GM12878 (cell line): ENCODE results near the gene BCAS3. TPM values are rescaled to one million over a fixed set of nuclear protein-coding genes. Genes with fewer than 3 reads are reported as not detected.

Source experiments
- ATAC-seq: fragments of 200-7000 bp; cut with Tn5 transposase; 3 replicates; pipeline ENCODE4 v1.9.1; 2020; ENCODE audit warnings: mild to moderate bottlenecking, moderate library complexity
- BruUV-seq: library from RNA; stranded (reverse); fragments of 400-500 nt; replicated peaks from 2 replicates; lab custom pipeline; 2021; lab: Mats Ljungman, UMichigan
- CTCF ChIA-PET: fragments of 300-600 bp; sonication (Branson Sonifier 250); formaldehyde crosslinking; extraction: SDS; loops from one replicate; lab custom pipeline; 2021; ENCODE audit warnings: inconsistent platforms; lab: Yijun Ruan, JAX
- POLR2A ChIA-PET: fragments of 350-600 bp; formaldehyde crosslinking; extraction: SDS; loops from one replicate; lab custom pipeline; 2021; ENCODE audit warnings: inconsistent platforms; lab: Charles Lee
- RAD21 ChIA-PET: fragments of 300-600 bp; sonication (Branson Sonifier 250); formaldehyde crosslinking; loops from one replicate; lab custom pipeline; 2023; ENCODE audit warnings: antibody characterized with exemption; ENCODE audit not compliant: unreplicated experiment; lab: Charles Lee
- SMC1A ChIA-PET: fragments of 300-600 bp; sonication (Branson Sonifier 250); formaldehyde crosslinking; loops from one replicate; lab custom pipeline; 2023; ENCODE audit not compliant: unreplicated experiment, uncharacterized antibody; lab: Charles Lee
- DNase-seq: peaks from one replicate; pipeline ENCODE4 v3.0.0-alpha.2; 2011; ENCODE audit warnings: low read depth, low spot score
- FAIRE-seq: peaks from 3 replicates; lab custom pipeline; 2011; peaks lifted over from hg19 to GRCh38; lab: Jason Lieb, UNC
- H2AFZ ChIP-seq: 2 replicates; pipeline ENCODE4 v1.6.0; 2011; ENCODE audit warnings: low read depth, low read length, control low read depth; ENCODE audit not compliant: control insufficient read depth
- H3K27ac ChIP-seq: 2 replicates; pipeline ENCODE4 v1.5.1; 2011; ENCODE audit warnings: control low read depth; ENCODE audit not compliant: control insufficient read depth, insufficient read depth
- H3K27me3 ChIP-seq, 2 experiments: replicated peaks in 1 of 2; 2 replicates each; pipeline versions ENCODE4 v1.6.0 to v1.6.1; 2011; ENCODE audit warnings: low read length in 1 of 2; ENCODE audit not compliant: control insufficient read depth in 2 of 2, insufficient read depth in 2 of 2
- H3K36me3 ChIP-seq, 2 experiments: 2 replicates each; pipeline ENCODE4 v1.5.1; 2011; ENCODE audit warnings: low read length in 1 of 2; ENCODE audit not compliant: control insufficient read depth in 2 of 2, insufficient read depth in 2 of 2
- H3K4me1 ChIP-seq: 2 replicates; pipeline ENCODE4 v1.6.1; 2011; ENCODE audit warnings: mild to moderate bottlenecking, low read length, moderate library complexity, mixed read lengths; ENCODE audit not compliant: control insufficient read depth, insufficient read depth
- H3K4me2 ChIP-seq: 2 replicates; pipeline ENCODE4 v1.6.0; 2011; ENCODE audit warnings: control low read depth; ENCODE audit not compliant: control insufficient read depth, insufficient read depth
- H3K4me3 ChIP-seq: fragments of 200-600 bp; sonication (generic); 2 replicates; pipeline ENCODE4 v1.5.1; 2016
- H3K79me2 ChIP-seq: 2 replicates; pipeline ENCODE4 v1.6.0; 2011; ENCODE audit warnings: low read length; ENCODE audit not compliant: control insufficient read depth, insufficient read depth
- H3K9ac ChIP-seq: 2 replicates; pipeline ENCODE4 v1.8.0; 2011; ENCODE audit warnings: low read length, control low read depth, mixed read lengths; ENCODE audit not compliant: control insufficient read depth, insufficient read depth
- H3K9me3 ChIP-seq: replicated peaks from 3 replicates; pipeline ENCODE4 v1.5.1; 2011; ENCODE audit warnings: mild to moderate bottlenecking, low read length; ENCODE audit not compliant: control insufficient read depth, insufficient read depth
- H4K20me1 ChIP-seq: 2 replicates; pipeline ENCODE4 v1.6.0; 2011; ENCODE audit not compliant: control insufficient read depth, insufficient read depth
- CHD2 ChIP-seq: IDR thresholded peaks from 2 replicates; pipeline ENCODE4 v1.6.1; 2011; ENCODE audit warnings: low read depth, low read length, improper control_type of control experiment, borderline replicate concordance
- GABPA ChIP-seq: IDR thresholded peaks from 2 replicates; pipeline ENCODE4 v1.6.1; 2014; ENCODE audit warnings: antibody characterized with exemption, low read depth, mild to moderate bottlenecking, inconsistent platforms
- KLF5 ChIP-seq: fragments of 450-650 bp; IDR thresholded peaks from 2 replicates; pipeline ENCODE4 v1.6.1; 2014; ENCODE audit warnings: mild to moderate bottlenecking; ENCODE audit not compliant: partially characterized antibody
- MAX ChIP-seq: IDR thresholded peaks from 2 replicates; pipeline ENCODE4 v1.6.1; 2012; ENCODE audit warnings: low read depth, low read length, improper control_type of control experiment
- MXI1 ChIP-seq: fragments of 150-350 bp; IDR thresholded peaks from 2 replicates; pipeline ENCODE4 v1.6.1; 2011; ENCODE audit warnings: low read depth, mild to moderate bottlenecking, inconsistent platforms, low read length, improper control_type of control experiment
- NFXL1 ChIP-seq: fragments of 450-650 bp; IDR thresholded peaks from 2 replicates; pipeline ENCODE4 v1.6.1; 2017; ENCODE audit warnings: antibody characterized with exemption, mild to moderate bottlenecking, borderline replicate concordance
- POLR2A ChIP-seq: IDR thresholded peaks from 2 replicates; pipeline ENCODE4 v1.6.1; 2011; ENCODE audit warnings: low read depth, mild to moderate bottlenecking, low read length
- RB1 ChIP-seq: fragments of 450-650 bp; formaldehyde crosslinking; IDR thresholded peaks from 2 replicates; pipeline ENCODE4 v1.6.1; 2017; ENCODE audit warnings: mild to moderate bottlenecking, borderline replicate concordance
- RELA ChIP-seq: fragments of 450-650 bp; IDR thresholded peaks from 2 replicates; pipeline ENCODE4 v1.8.0; 2014; ENCODE audit warnings: borderline replicate concordance; ENCODE audit not compliant: partially characterized antibody
- RELB ChIP-seq: fragments of 450-650 bp; IDR thresholded peaks from 2 replicates; pipeline ENCODE4 v1.6.1; 2017; ENCODE audit warnings: low read depth, mild to moderate bottlenecking, moderate library complexity
- SMARCA5 ChIP-seq: fragments of 450-650 bp; IDR thresholded peaks from 2 replicates; pipeline ENCODE4 v1.6.1; 2017; ENCODE audit warnings: mild to moderate bottlenecking
- SMC3 ChIP-seq: IDR thresholded peaks from 2 replicates; pipeline ENCODE4 v1.6.1; 2011; ENCODE audit warnings: low read length, improper control_type of control experiment, borderline replicate concordance
- SREBF1 ChIP-seq: IDR thresholded peaks from 2 replicates; pipeline ENCODE4 v1.6.1; 2012; ENCODE audit warnings: mild to moderate bottlenecking, low read length
- ZBTB40 ChIP-seq: fragments of 450-650 bp; IDR thresholded peaks from 2 replicates; pipeline ENCODE4 v1.6.1; 2016; ENCODE audit warnings: mild to moderate bottlenecking, moderate library complexity, borderline replicate concordance
- ZZZ3 ChIP-seq: IDR thresholded peaks from 2 replicates; pipeline ENCODE4 v1.6.1; 2011; ENCODE audit warnings: low read depth; ENCODE audit not compliant: control insufficient read depth, insufficient read length
- WGBS: methylation state at CpG from one replicate; pipeline ENCODE4 v1.1.6; 2016; ENCODE audit warnings: low lambda C conversion rate; ENCODE audit not compliant: insufficient replicate concordance, insufficient coverage; ENCODE audit errors: missing lambda C conversion rate; 5-methylcytosine and 5-hydroxymethylcytosine counted together
- in situ Hi-C: fragments of 300-500 bp; cut with MboI; formaldehyde crosslinking; loops from 9 replicates; pipeline ENCODE4 v1.14.3; 2018; ENCODE audit warnings: mixed read lengths
- intact Hi-C: fragments of 100-400 bp; cut with micrococcal nuclease; formaldehyde crosslinking; loops from one replicate; pipeline ENCODE4 v1.14.2; 2022; ENCODE audit not compliant: unreplicated experiment
- polyA plus RNA-seq, 11 experiments: library from polyadenylated mRNA; depleted of rRNA in 4 of 11; unstranded in 6 of 11; stranded (reverse) in 5 of 11; fragments of >200 nt; fragmentation: Nextera tagmentation in 4 of 11; fragmentation: Illumina TruSeq in 1 of 11; extraction: Ambion mirVana in 4 of 11; extraction: Trizol in 1 of 11; gene quantifications; 1 replicate in 1 of 11; 2 replicates in 10 of 11; pipeline versions ENCODE4 v1.2.1 to v1.2.3, GENCODE V29; 2011 to 2016; ENCODE audit warnings: inconsistent platforms in 2 of 11, missing spikeins in 2 of 11, low read depth in 1 of 11
- total RNA-seq, 4 experiments: library from RNA; depleted of rRNA in 3 of 4; stranded (reverse); fragments of >200 nt in 3 of 4; fragmentation: Illumina TruSeq in 1 of 4; extraction: Trizol in 1 of 4; gene quantifications; 2 replicates each; pipeline versions ENCODE4 v1.2.1 to v1.2.3, GENCODE V29; 2013 to 2021
- TF ChIP-seq, protein P1 (sequence below): fragments of 150-350 bp; IDR thresholded peaks from 2 replicates; pipeline ENCODE4 v1.6.1; 2014; ENCODE audit warnings: mild to moderate bottlenecking, low read depth, low read length

The BCAS3 gene
- total and polyA plus RNA-seq, 10 of the 15 experiments (the other 5 are each of a cell fraction or from before 2014, with no cell fraction given): 2.1 to 11.0 (median 6.6) TPM

GRCh38 chr17:61330174-61331150 lies 652.8 kb downstream of the BCAS3 start:
- Histone ChIP-seq H3K4me1 (no peaks in the 10 kb centered on the region), H4K20me1 (no peaks in the 10 kb centered on the region), H3K79me2 (no peaks in the 10 kb centered on the region), H3K4me2 (no peak overlapping the region), H3K36me3 (no peaks in the 10 kb centered on the region), H3K4me3 (no peak overlapping the region), H3K27ac (no peak overlapping the region), H3K9me3 (no peaks in the 10 kb centered on the region), H3K9ac (no peak overlapping the region), H3K27me3 (no peaks in the 10 kb centered on the region), H2AFZ (no peak overlapping the region)
- intact Hi-C loops (no loop called here), in situ Hi-C loops (no loop called here)
- 36% methylated on average over 8 of the region's 11 CpGs for WGBS
- ATAC-seq (peak; percentile 23; the same call in 1 of the 3 replicates), FAIRE-seq (no peak), DNase-seq (no peak)
- no TSS peak for BruUV-seq
- ChIA-PET CTCF (interaction anchor here (0.7 kb wide), 1 partner anchor 329 kb away, joined by 3 read pairs; no protein-coding TSS in a partner anchor), POLR2A (interaction anchor here (0.5 kb wide), 1 partner anchor 53 kb away, joined by 8 read pairs; no protein-coding TSS in a partner anchor), SMC1A (interaction anchor here (0.5 kb wide), 1 partner anchor 316 kb away, joined by 3 read pairs; no protein-coding TSS in a partner anchor), RAD21 (no interaction called here)
- TF ChIP-seq GABPA: no peak
- TF ChIP-seq SREBF1: no peak
- no peak for TF ChIP-seq MAX
- peak; percentile 18; the same call in 1 of the 2 replicates for TF ChIP-seq NFXL1
- no peak for TF ChIP-seq RELB
- TF ChIP-seq RB1: no peak
- TF ChIP-seq CHD2: no peak
- no peak for TF ChIP-seq MXI1
- no peak for TF ChIP-seq SMC3
- TF ChIP-seq KLF5: no peak
- TF ChIP-seq ZBTB40: no peak
- no peak for TF ChIP-seq RELA
- no peak for TF ChIP-seq SMARCA5
- TF ChIP-seq, protein P1, sequence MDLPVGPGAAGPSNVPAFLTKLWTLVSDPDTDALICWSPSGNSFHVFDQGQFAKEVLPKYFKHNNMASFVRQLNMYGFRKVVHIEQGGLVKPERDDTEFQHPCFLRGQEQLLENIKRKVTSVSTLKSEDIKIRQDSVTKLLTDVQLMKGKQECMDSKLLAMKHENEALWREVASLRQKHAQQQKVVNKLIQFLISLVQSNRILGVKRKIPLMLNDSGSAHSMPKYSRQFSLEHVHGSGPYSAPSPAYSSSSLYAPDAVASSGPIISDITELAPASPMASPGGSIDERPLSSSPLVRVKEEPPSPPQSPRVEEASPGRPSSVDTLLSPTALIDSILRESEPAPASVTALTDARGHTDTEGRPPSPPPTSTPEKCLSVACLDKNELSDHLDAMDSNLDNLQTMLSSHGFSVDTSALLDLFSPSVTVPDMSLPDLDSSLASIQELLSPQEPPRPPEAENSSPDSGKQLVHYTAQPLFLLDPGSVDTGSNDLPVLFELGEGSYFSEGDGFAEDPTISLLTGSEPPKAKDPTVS: no peak
- no peak for TF ChIP-seq POLR2A
- no peak for TF ChIP-seq ZZZ3
